B cell (primary cell): ENCODE data around the gene CORO2B. TPM values are rescaled to one million over a fixed set of nuclear protein-coding genes. Genes with fewer than 3 reads are reported as not detected.

ENCODE experiments used
- ATAC-seq: fragments of 200-7000 bp; cut with Tn5 transposase; one replicate; pipeline ENCODE4 v1.10.0; 2021; ENCODE audit warnings: low read depth, mild to moderate bottlenecking, moderate number of reproducible peaks, moderate library complexity
- CTCF ChIA-PET: fragments of 350-600 bp; sonication (Branson Sonifier 250); formaldehyde crosslinking; loops from one replicate; lab custom pipeline; 2021; ENCODE audit warnings: antibody characterized with exemption, inconsistent platforms; lab: Charles Lee
- POLR2A ChIA-PET: fragments of 350-600 bp; sonication (Branson Sonifier 250); formaldehyde crosslinking; loops from one replicate; lab custom pipeline; 2021; ENCODE audit warnings: antibody characterized with exemption; lab: Charles Lee
- DNase-seq: peaks from one replicate; pipeline ENCODE4 v3.0.0; 2013
- H2AFZ ChIP-seq: 2 replicates; pipeline ENCODE4 v1.6.1; 2012; ENCODE audit warnings: mild to moderate bottlenecking, low read depth, low read length; ENCODE audit not compliant: insufficient read depth, poor library complexity, severe bottlenecking
- H3K27ac ChIP-seq, 2 donors: 1 replicate in 1 of 2; 2 replicates in 1 of 2; pipeline ENCODE4 v1.5.1; 2012 to 2013; ENCODE audit warnings: low read length in 2 of 2, mild to moderate bottlenecking in 2 of 2, moderate library complexity in 1 of 2
- H3K27me3 ChIP-seq, 4 experiments: fragments of 200-600 bp in 1 of 4; sonication (generic) in 1 of 4; replicated peaks in 1 of 4; 1 replicate in 2 of 4; 2 replicates in 2 of 4; pipeline versions ENCODE4 v1.6.1 to v1.7.0; 2013 to 2016; ENCODE audit warnings: low read length in 3 of 4, mild to moderate bottlenecking in 2 of 4, mixed read lengths in 1 of 4, moderate library complexity in 1 of 4; ENCODE audit not compliant: insufficient read depth in 4 of 4, control insufficient read depth in 3 of 4; ENCODE audit errors: control extremely low read depth in 1 of 4
- H3K36me3 ChIP-seq, 2 experiments: replicated peaks in 1 of 2; 1 replicate in 1 of 2; 2 replicates in 1 of 2; pipeline versions ENCODE4 v1.6.1 to v1.7.1; 2013; ENCODE audit warnings: low read length in 1 of 2; ENCODE audit not compliant: insufficient read depth in 2 of 2, control insufficient read depth in 1 of 2; ENCODE audit errors: control extremely low read depth in 1 of 2, extremely low read depth in 1 of 2
- H3K4me1 ChIP-seq, 2 donors: fragments of 200-600 bp in 1 of 2; sonication (generic) in 1 of 2; 1 replicate in 1 of 2; 2 replicates in 1 of 2; pipeline versions ENCODE4 v1.5.1 to v1.6.1; 2013 to 2017; ENCODE audit warnings: low read length in 2 of 2; ENCODE audit not compliant: control insufficient read depth in 2 of 2, insufficient read depth in 2 of 2
- H3K4me2 ChIP-seq: replicated peaks from 2 replicates; pipeline ENCODE3; 2012; ENCODE audit warnings: mild to moderate bottlenecking, low read depth, low read length; ENCODE audit not compliant: poor library complexity, severe bottlenecking
- H3K4me3 ChIP-seq, 5 experiments: fragments of 200-600 bp in 1 of 5; sonication (generic) in 1 of 5; 1 replicate in 3 of 5; 2 replicates in 2 of 5; pipeline versions ENCODE4 v1.5.1 to v1.7.0; 2011 to 2016; ENCODE audit warnings: low read length in 4 of 5, mild to moderate bottlenecking in 4 of 5, low read depth in 2 of 5, control low read depth in 1 of 5, moderate library complexity in 1 of 5; ENCODE audit not compliant: insufficient read depth in 1 of 5; ENCODE audit errors: control extremely low read depth in 1 of 5, extremely low read depth in 1 of 5
- H3K79me2 ChIP-seq: fragments of 200-600 bp; sonication (generic); one replicate; pipeline ENCODE4 v1.6.0; 2016; ENCODE audit warnings: low read length; ENCODE audit not compliant: control insufficient read depth, insufficient read depth
- H3K9ac ChIP-seq: fragments of 200-600 bp; sonication (generic); 2 replicates; pipeline ENCODE4 v1.6.1; 2017; ENCODE audit warnings: mild to moderate bottlenecking, low read length, moderate library complexity
- H3K9me3 ChIP-seq, 3 donors: one replicate each; pipeline versions ENCODE4 v1.6.1 to v1.7.1; 2013; ENCODE audit warnings: low read length in 2 of 3; ENCODE audit not compliant: control insufficient read depth in 2 of 3, insufficient read depth in 1 of 3; ENCODE audit errors: control extremely low read depth in 1 of 3
- H4K20me1 ChIP-seq: 2 replicates; pipeline ENCODE4 v1.6.0; 2012; ENCODE audit warnings: mild to moderate bottlenecking, low read length; ENCODE audit not compliant: insufficient read depth, control insufficient read depth, poor library complexity, severe bottlenecking
- H3K27ac Mint-ChIP-seq: one replicate; pipeline ENCODE4 v1.8.0; 2021; ENCODE audit warnings: mixed read lengths
- H3K27me3 Mint-ChIP-seq: one replicate; pipeline ENCODE4 v1.8.0; 2021; ENCODE audit warnings: mixed read lengths
- H3K4me1 Mint-ChIP-seq: one replicate; pipeline ENCODE4 v1.8.0; 2021; ENCODE audit warnings: mixed read lengths
- H3K4me3 Mint-ChIP-seq: one replicate; pipeline ENCODE4 v1.8.0; 2021; ENCODE audit warnings: mixed read lengths
- H3K9me3 Mint-ChIP-seq: one replicate; pipeline ENCODE4 v1.8.0; 2022; ENCODE audit warnings: mixed read lengths; ENCODE audit not compliant: insufficient read depth
- EZH2 ChIP-seq: IDR thresholded peaks from 2 replicates; pipeline ENCODE4 v1.6.1; 2012; ENCODE audit warnings: borderline replicate concordance, low read depth, mild to moderate bottlenecking, moderate library complexity, low read length; ENCODE audit not compliant: insufficient read depth, poor library complexity, severe bottlenecking
- whole genome bisulfite sequencing: methylation state at CpG from one replicate; pipeline ENCODE4 v1.1.5; 2013; ENCODE audit warnings: missing lambda C conversion rate; ENCODE audit not compliant: insufficient coverage; 5-methylcytosine and 5-hydroxymethylcytosine counted together
- intact Hi-C: fragments of 100-400 bp; cut with micrococcal nuclease; formaldehyde crosslinking; loops from one replicate; pipeline ENCODE4 v1.10.0; 2022
- polyA plus RNA-seq: library from polyadenylated mRNA; depleted of rRNA; stranded (reverse); fragments of >200 nt; gene quantifications from 2 replicates; pipeline ENCODE4 v1.2.3, GENCODE V29; 2012
- total RNA-seq, 2 donors: library from RNA; stranded (reverse); fragments of 120-200 nt in 1 of 2; gene quantifications; 1 replicate in 1 of 2; 2 replicates in 1 of 2; pipeline versions ENCODE4 v1.2.3 to v1.2.4, GENCODE V29; 2013 to 2022
- TF ChIP-seq, protein P1 (sequence below): fragments of 200-600 bp; IDR thresholded peaks from one replicate; pipeline ENCODE4 v1.8.0; 2022; ENCODE audit warnings: antibody characterized with exemption, mild to moderate bottlenecking

The CORO2B gene
- total and polyA plus RNA-seq, 2 donors (not counting 1 experiment from before 2014, with no cell fraction given) = 9.5 to 11.3 TPM

DNA sequence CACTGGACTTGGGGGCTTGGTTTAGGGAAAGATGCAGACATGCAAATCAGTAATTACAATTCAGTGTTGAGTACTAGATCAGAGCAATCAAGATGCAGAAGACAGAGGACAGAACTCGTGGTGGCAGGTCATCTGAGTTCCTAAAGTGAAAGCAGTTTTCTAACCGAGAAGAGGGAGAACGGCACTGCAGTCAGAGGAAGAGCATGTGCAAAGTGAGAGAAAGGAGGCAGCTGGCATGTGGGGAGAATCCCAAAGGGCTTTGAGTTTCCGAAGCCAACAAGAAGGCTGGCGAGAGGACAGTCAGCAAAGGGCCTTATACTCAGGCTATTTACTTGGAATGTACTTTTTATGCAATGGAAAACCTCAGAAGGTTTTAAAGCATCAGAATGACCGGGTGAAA, 154.9 kb downstream of the CORO2B start:
- Mint-ChIP-seq H3K4me1 (peaks cover 32% of the 10 kb centered on the region), H3K27me3 (no peaks in the 10 kb centered on the region), H3K4me3 (no peak overlapping the region), H3K9me3 (no peaks in the 10 kb centered on the region), H3K27ac (no peak overlapping the region)
- ChIA-PET POLR2A (no interaction called here), CTCF (interaction anchor here (1.0 to 4.9 kb wide), 2 partner anchors 95 to 142 kb away, joined by 3 to 63 read pairs; no protein-coding TSS in a partner anchor)
- 4% methylated on average over 5 of the region's 6 CpGs for WGBS
- no peaks in the 10 kb centered on the region for H3K79me2 ChIP-seq
- no peak overlapping the region for H3K27ac ChIP-seq
- H3K4me1 ChIP-seq = peaks cover 24 to 34% of the 10 kb centered on the region in 2 donors
- no peaks in the 10 kb centered on the region for H3K36me3 ChIP-seq
- peak overlapping the region; percentile 41 for H3K4me2 ChIP-seq
- no peak overlapping the region for H3K9ac ChIP-seq
- TF ChIP-seq, protein P1, sequence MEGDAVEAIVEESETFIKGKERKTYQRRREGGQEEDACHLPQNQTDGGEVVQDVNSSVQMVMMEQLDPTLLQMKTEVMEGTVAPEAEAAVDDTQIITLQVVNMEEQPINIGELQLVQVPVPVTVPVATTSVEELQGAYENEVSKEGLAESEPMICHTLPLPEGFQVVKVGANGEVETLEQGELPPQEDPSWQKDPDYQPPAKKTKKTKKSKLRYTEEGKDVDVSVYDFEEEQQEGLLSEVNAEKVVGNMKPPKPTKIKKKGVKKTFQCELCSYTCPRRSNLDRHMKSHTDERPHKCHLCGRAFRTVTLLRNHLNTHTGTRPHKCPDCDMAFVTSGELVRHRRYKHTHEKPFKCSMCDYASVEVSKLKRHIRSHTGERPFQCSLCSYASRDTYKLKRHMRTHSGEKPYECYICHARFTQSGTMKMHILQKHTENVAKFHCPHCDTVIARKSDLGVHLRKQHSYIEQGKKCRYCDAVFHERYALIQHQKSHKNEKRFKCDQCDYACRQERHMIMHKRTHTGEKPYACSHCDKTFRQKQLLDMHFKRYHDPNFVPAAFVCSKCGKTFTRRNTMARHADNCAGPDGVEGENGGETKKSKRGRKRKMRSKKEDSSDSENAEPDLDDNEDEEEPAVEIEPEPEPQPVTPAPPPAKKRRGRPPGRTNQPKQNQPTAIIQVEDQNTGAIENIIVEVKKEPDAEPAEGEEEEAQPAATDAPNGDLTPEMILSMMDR = no peak
- TF ChIP-seq EZH2 = no peak
- no peaks in the 10 kb centered on the region for H3K27me3 ChIP-seq
- peak overlapping the region; percentile 35 for H2AFZ ChIP-seq
- DNase-seq (no peak), ATAC-seq (no peak)
- intact Hi-C loops = no loop called here
- H3K9me3 ChIP-seq = peaks cover 0 to 2% (median 0%) of the 10 kb centered on the region in 3 donors
- H3K4me3 ChIP-seq = no peak overlapping the region
- H4K20me1 ChIP-seq = no peaks in the 10 kb centered on the region

DNA sequence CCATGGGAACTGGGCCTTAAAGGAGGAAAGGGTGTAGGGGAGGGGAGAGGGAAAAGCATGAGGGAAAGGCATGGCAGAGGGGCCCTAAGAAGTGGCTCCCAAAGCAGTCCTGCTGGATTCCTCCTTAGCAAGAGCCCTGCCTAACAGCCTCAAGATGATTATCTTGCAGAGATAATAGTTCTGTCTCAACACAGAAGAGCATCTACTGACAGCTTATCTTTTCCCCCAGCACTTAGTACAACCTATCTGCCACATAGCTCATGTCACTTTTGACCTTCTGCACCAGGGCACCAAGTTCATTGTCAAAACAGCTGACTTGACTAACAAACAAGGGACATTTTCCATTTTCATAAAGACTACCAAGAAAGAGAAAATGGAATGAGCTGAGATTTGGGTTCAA, 155.6 kb downstream of the CORO2B start:
- H3K79me2 ChIP-seq = no peaks in the 10 kb centered on the region
- CTCF ChIA-PET = interaction anchor here (0.9 to 3.1 kb wide), 6 partner anchors 8 to 180 kb away, joined by 3 to 12 read pairs (median 4); no protein-coding TSS in a partner anchor
- Mint-ChIP-seq H3K4me1 (peaks cover 32% of the 10 kb centered on the region), H3K27me3 (peaks cover 3% of the 10 kb centered on the region), H3K9me3 (no peaks in the 10 kb centered on the region), H3K4me3 (no peak overlapping the region), H3K27ac (no peak overlapping the region)
- no peaks in the 10 kb centered on the region for H3K27me3 ChIP-seq
- no peaks in the 10 kb centered on the region for H3K36me3 ChIP-seq
- H3K9me3 ChIP-seq = peaks cover 0 to 2% (median 0%) of the 10 kb centered on the region in 3 donors
- H3K4me2 ChIP-seq = peak overlapping the region; percentile 41
- H3K27ac ChIP-seq = no peak overlapping the region
- DNase-seq (no peak), ATAC-seq (no peak)
- intact Hi-C loops = no loop called here
- TF ChIP-seq EZH2 = no peak
- TF ChIP-seq, protein P1 = no peak
- no peaks in the 10 kb centered on the region for H4K20me1 ChIP-seq
- no peak overlapping the region for H3K4me3 ChIP-seq
- H2AFZ ChIP-seq = no peak overlapping the region
- H3K4me1 ChIP-seq = peaks cover 24 to 34% of the 10 kb centered on the region in 2 donors
- POLR2A ChIA-PET = no interaction called here
- no peak overlapping the region for H3K9ac ChIP-seq
